MCF 10A (cell line): Measurements from ENCODE around the gene APH1A. TPM values are rescaled to one million over a fixed set of nuclear protein-coding genes. Genes with fewer than 3 reads are reported as not detected.

Experiments
- BruUV-seq: library from RNA; stranded (reverse); fragments of 400-500 nt; replicated peaks from 2 replicates; lab custom pipeline; 2021; lab: Mats Ljungman, UMichigan
- CTCF ChIA-PET: fragments of 300-600 bp; sonication (Branson Sonifier 250); formaldehyde crosslinking; extraction: SDS; loops from one replicate; lab custom pipeline; 2021; ENCODE audit warnings: antibody characterized with exemption, inconsistent platforms; lab: Yijun Ruan, JAX
- POLR2A ChIA-PET: fragments of 300-600, 350-650 bp; sonication (Branson Sonifier 250); formaldehyde crosslinking; extraction: SDS; loops from one replicate; lab custom pipeline; 2020; ENCODE audit warnings: antibody characterized with exemption, inconsistent platforms; lab: Yijun Ruan, JAX
- DNase-seq: peaks from one replicate; pipeline ENCODE4 v3.0.0-alpha.2; 2018; ENCODE audit not compliant: unreplicated experiment
- H3K27ac Mint-ChIP-seq: one replicate; pipeline ENCODE4 v1.8.0; 2022; ENCODE audit warnings: mild to moderate bottlenecking, low read depth, mixed read lengths; ENCODE audit not compliant: unreplicated experiment
- H3K27me3 Mint-ChIP-seq: one replicate; pipeline ENCODE4 v1.8.0; 2022; ENCODE audit warnings: mixed read lengths; ENCODE audit not compliant: insufficient read depth, unreplicated experiment
- H3K36me3 Mint-ChIP-seq: one replicate; pipeline ENCODE4 v1.8.0; 2022; ENCODE audit warnings: mild to moderate bottlenecking, moderate library complexity, mixed read lengths; ENCODE audit not compliant: insufficient read depth, unreplicated experiment
- H3K4me1 Mint-ChIP-seq: one replicate; pipeline ENCODE4 v1.8.0; 2022; ENCODE audit warnings: mixed read lengths; ENCODE audit not compliant: insufficient read depth, unreplicated experiment
- H3K4me3 Mint-ChIP-seq: one replicate; pipeline ENCODE4 v1.8.0; 2022; ENCODE audit warnings: mild to moderate bottlenecking, moderate library complexity, mixed read lengths; ENCODE audit not compliant: unreplicated experiment
- H3K9me3 Mint-ChIP-seq: one replicate; pipeline ENCODE4 v1.8.0; 2022; ENCODE audit warnings: mixed read lengths; ENCODE audit not compliant: unreplicated experiment
- intact Hi-C: fragments of 100-400 bp; cut with micrococcal nuclease; formaldehyde crosslinking; loops from 2 replicates; pipeline ENCODE4 v1.14.1; 2022
- total RNA-seq: library from RNA; stranded (reverse); gene quantifications from 2 replicates; pipeline ENCODE4 v1.2.3, GENCODE V29; 2022
- TF ChIP-seq, protein P1 (sequence below): fragments of 200-600 bp; IDR thresholded peaks from one replicate; pipeline ENCODE4 v1.8.0; 2022; ENCODE audit warnings: antibody characterized with exemption, mild to moderate bottlenecking; ENCODE audit not compliant: unreplicated experiment

The APH1A gene
- total RNA-seq, 1 experiment from 2014 or later, result 123 TPM

GRCh38 chr1:150236614-150237100, 32.2 kb downstream of the APH1A start:
- H3K4me3 Mint-ChIP-seq, result no peak overlapping the region
- no peak for DNase-seq
- H3K4me1 Mint-ChIP-seq, result peaks cover 11% of the 10 kb centered on the region
- CTCF ChIA-PET, result interaction anchor here (0.6 to 1.9 kb wide), 5 partner anchors 8 to 134 kb away, joined by 3 to 12 read pairs (median 3); partner anchors contain the start of gene CA14
- TF ChIP-seq, protein P1, sequence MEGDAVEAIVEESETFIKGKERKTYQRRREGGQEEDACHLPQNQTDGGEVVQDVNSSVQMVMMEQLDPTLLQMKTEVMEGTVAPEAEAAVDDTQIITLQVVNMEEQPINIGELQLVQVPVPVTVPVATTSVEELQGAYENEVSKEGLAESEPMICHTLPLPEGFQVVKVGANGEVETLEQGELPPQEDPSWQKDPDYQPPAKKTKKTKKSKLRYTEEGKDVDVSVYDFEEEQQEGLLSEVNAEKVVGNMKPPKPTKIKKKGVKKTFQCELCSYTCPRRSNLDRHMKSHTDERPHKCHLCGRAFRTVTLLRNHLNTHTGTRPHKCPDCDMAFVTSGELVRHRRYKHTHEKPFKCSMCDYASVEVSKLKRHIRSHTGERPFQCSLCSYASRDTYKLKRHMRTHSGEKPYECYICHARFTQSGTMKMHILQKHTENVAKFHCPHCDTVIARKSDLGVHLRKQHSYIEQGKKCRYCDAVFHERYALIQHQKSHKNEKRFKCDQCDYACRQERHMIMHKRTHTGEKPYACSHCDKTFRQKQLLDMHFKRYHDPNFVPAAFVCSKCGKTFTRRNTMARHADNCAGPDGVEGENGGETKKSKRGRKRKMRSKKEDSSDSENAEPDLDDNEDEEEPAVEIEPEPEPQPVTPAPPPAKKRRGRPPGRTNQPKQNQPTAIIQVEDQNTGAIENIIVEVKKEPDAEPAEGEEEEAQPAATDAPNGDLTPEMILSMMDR, result peak; percentile 25
- no peaks in the 10 kb centered on the region for H3K27me3 Mint-ChIP-seq
- H3K27ac Mint-ChIP-seq, result no peak overlapping the region
- H3K9me3 Mint-ChIP-seq, result no peaks in the 10 kb centered on the region
- no peaks in the 10 kb centered on the region for H3K36me3 Mint-ChIP-seq
- intact Hi-C loops, result loop anchor here (1.0 kb wide), 1 partner anchor 45 kb away; no protein-coding TSS in a partner anchor
- no TSS peak for BruUV-seq
- POLR2A ChIA-PET, result interaction anchor here (0.5 to 5.0 kb wide), 15 partner anchors 12 to 342 kb away, joined by 3 to 37 read pairs (median 5); partner anchors contain the start of genes APH1A, C1orf54 and RPRD2

- no peaks in the 10 kb centered on the region for H3K27me3 Mint-ChIP-seq
- POLR2A ChIA-PET, result interaction anchor here (0.5 to 5.0 kb wide), 38 partner anchors 10 to 386 kb away, joined by 3 to 37 read pairs (median 4); partner anchors contain the start of genes APH1A, C1orf54, MCL1 and RPRD2
- no peak within 1 kb of the TSS for H3K27ac Mint-ChIP-seq
- H3K9me3 Mint-ChIP-seq, result no peaks in the 10 kb centered on the region
- peak; percentile 100 for DNase-seq
- no peak within 1 kb of the TSS for H3K4me3 Mint-ChIP-seq
- peaks cover 11% of the 10 kb centered on the region for H3K4me1 Mint-ChIP-seq
- TSS peak; percentile 68 for BruUV-seq
- peaks cover under 1% of the 10 kb centered on the region for H3K36me3 Mint-ChIP-seq
- TF ChIP-seq, protein P1, result no peak
- intact Hi-C loops, result loop anchor here (1.0 kb wide), 1 partner anchor 45 kb away; no protein-coding TSS in a partner anchor
- CTCF ChIA-PET, result interaction anchor here (0.6 to 1.9 kb wide), 6 partner anchors 9 to 741 kb away, joined by 3 to 12 read pairs (median 3); no protein-coding TSS in a partner anchor
Observed at GRCh38 chr1:150235852-150236613, 32.8 kb downstream of the APH1A start, which contains the start of gene ANP32E. ANP32E (minus strand) TSS chr1:150236112; CDS start chr1:150235786, 326 bp downstream.

GRCh38 chr1:150235294-150235851, 33.4 kb downstream of the APH1A start:
- intact Hi-C loops, result no loop called here
- no peaks in the 10 kb centered on the region for H3K27me3 Mint-ChIP-seq
- TF ChIP-seq, protein P1, result no peak
- H3K36me3 Mint-ChIP-seq, result peaks cover 7% of the 10 kb centered on the region
- no peaks in the 10 kb centered on the region for H3K9me3 Mint-ChIP-seq
- no peak overlapping the region for H3K4me3 Mint-ChIP-seq
- POLR2A ChIA-PET, result interaction anchor here (0.7 to 5.0 kb wide), 30 partner anchors 11 to 386 kb away, joined by 3 to 37 read pairs (median 4); partner anchors contain the start of genes APH1A, C1orf54, MCL1 and RPRD2
- DNase-seq, result peak; percentile 33
- CTCF ChIA-PET, result interaction anchor here (0.6 to 0.8 kb wide), 3 partner anchors 238 to 741 kb away, joined by 3 read pairs; no protein-coding TSS in a partner anchor
- peaks cover 11% of the 10 kb centered on the region for H3K4me1 Mint-ChIP-seq
- no TSS peak for BruUV-seq
- H3K27ac Mint-ChIP-seq, result no peak overlapping the region
